K562 (cell line): ENCODE results near the gene ST6GALNAC1. TPM values are rescaled to one million over a fixed set of nuclear protein-coding genes. Genes with fewer than 3 reads are reported as not detected.

Experiments used
- BHLHE40 ChIP-seq: IDR thresholded peaks from 2 replicates; pipeline ENCODE4 v1.6.1; 2011; ENCODE audit warnings: low read length, improper control_type of control experiment
- DACH1 ChIP-seq: fragments of 450-650 bp; IDR thresholded peaks from 2 replicates; pipeline ENCODE4 v1.6.1; 2018; ENCODE audit not compliant: partially characterized antibody
- ESRRA ChIP-seq: fragments of 450-650 bp; IDR thresholded peaks from 2 replicates; pipeline ENCODE4 v1.6.1; 2014; ENCODE audit warnings: low read depth, mild to moderate bottlenecking, moderate library complexity, borderline replicate concordance
- ETV6 ChIP-seq, 3 experiments: fragments of 150-350 bp in 1 of 3; sonication (generic) in 1 of 3; formaldehyde crosslinking in 1 of 3; IDR thresholded peaks; 2 replicates each; pipeline versions ENCODE4 v1.6.1 to v1.8.0; 2014 to 2022; ENCODE audit warnings: borderline replicate concordance in 2 of 3, low read depth in 2 of 3, antibody characterized with exemption in 1 of 3, low read length in 1 of 3, mild to moderate bottlenecking in 1 of 3, missing genetic modification reagents in 1 of 3
- HNRNPUL1 ChIP-seq: fragments of 200-400 bp; formaldehyde crosslinking; IDR thresholded peaks from 2 replicates; pipeline ENCODE4 v1.6.1; 2017; ENCODE audit warnings: low read length
- RAD21 ChIP-seq, 2 experiments: fragments of 250-450 bp in 1 of 2; fragments of 450-650 bp in 1 of 2; sonication (Bioruptor Pico) in 1 of 2; formaldehyde crosslinking in 1 of 2; IDR thresholded peaks in 1 of 2; conservative IDR thresholded peaks in 1 of 2; 2 replicates each; pipeline versions ENCODE4 v1.4.0 to v1.8.0; 2020 to 2022; ENCODE audit warnings: mild to moderate bottlenecking in 2 of 2, moderate library complexity in 1 of 2
- RAD51 ChIP-seq: fragments of 450-650 bp; IDR thresholded peaks from 2 replicates; pipeline ENCODE4 v1.7.1; 2016; ENCODE audit warnings: low read depth, mild to moderate bottlenecking, borderline replicate concordance
- RHOXF2B ChIP-seq: fragments of 250-450 bp; sonication (Bioruptor Pico); conservative IDR thresholded peaks from 2 replicates; pipeline ENCODE4 v1.5.1; 2021
- SMAD3 ChIP-seq: fragments of 450-650 bp; formaldehyde crosslinking; conservative IDR thresholded peaks from 2 replicates; pipeline ENCODE4 v1.4.0; 2020; ENCODE audit warnings: mild to moderate bottlenecking
- SP1 ChIP-seq: sonication (generic); formaldehyde crosslinking; IDR thresholded peaks from 2 replicates; pipeline ENCODE4 v1.8.1; 2022; ENCODE audit warnings: mild to moderate bottlenecking, missing genetic modification reagents
- TEAD2 ChIP-seq: fragments of 450-650 bp; IDR thresholded peaks from 2 replicates; pipeline ENCODE4 v1.6.1; 2016; ENCODE audit warnings: missing genetic modification characterization, control low read depth, missing compliant biosample characterization
- ZBTB7A ChIP-seq: IDR thresholded peaks from 2 replicates; pipeline ENCODE4 v1.6.1; 2011; ENCODE audit warnings: low read depth, mild to moderate bottlenecking, low read length, moderate library complexity, borderline replicate concordance; ENCODE audit not compliant: control insufficient read depth
- ZKSCAN1 ChIP-seq: fragments of 150-350 bp; IDR thresholded peaks from 2 replicates; pipeline ENCODE4 v1.6.1; 2016; ENCODE audit warnings: low read depth, low read length
- ZNF224 ChIP-seq: sonication (generic); formaldehyde crosslinking; IDR thresholded peaks from 2 replicates; pipeline ENCODE4 v1.8.0; 2022; ENCODE audit warnings: mild to moderate bottlenecking, missing genetic modification reagents
- ZNF263 ChIP-seq: sonication (generic); formaldehyde crosslinking; IDR thresholded peaks from 2 replicates; pipeline ENCODE4 v1.8.0; 2022; ENCODE audit warnings: mild to moderate bottlenecking, missing genetic modification reagents, borderline replicate concordance
- polyA plus RNA-seq, 8 experiments: library from polyadenylated mRNA; depleted of rRNA in 4 of 8; stranded (reverse) in 5 of 8; unstranded in 3 of 8; fragments of >200 nt; fragmentation: Nextera tagmentation in 2 of 8; fragmentation: Illumina TruSeq in 1 of 8; extraction: Ambion mirVana in 2 of 8; extraction: Trizol in 1 of 8; gene quantifications; 2 replicates each; pipeline versions ENCODE4 v1.2.1 to v1.2.3, GENCODE V29; 2011 to 2014; ENCODE audit warnings: inconsistent platforms in 1 of 8, missing spikeins in 1 of 8
- total RNA-seq, 7 experiments: library from RNA; depleted of rRNA in 6 of 7; stranded (reverse); fragments of >200 nt in 6 of 7; fragmentation: Illumina TruSeq in 2 of 7; extraction: Trizol in 2 of 7; gene quantifications; 2 replicates each; pipeline versions ENCODE4 v1.2.1 to v1.2.3, GENCODE V29; 2011 to 2021; ENCODE audit warnings: low replicate concordance in 1 of 7
- TF ChIP-seq, protein P1 (sequence below): fragments of 450-650 bp; IDR thresholded peaks from 2 replicates; pipeline ENCODE4 v1.7.1; 2018; ENCODE audit warnings: mild to moderate bottlenecking, low read depth; ENCODE audit not compliant: partially characterized antibody
- TF ChIP-seq, protein P2 (sequence below), 2 experiments: fragments of 150-350 bp in 1 of 2; IDR thresholded peaks; 2 replicates each; pipeline ENCODE4 v1.6.1; 2012 to 2016; ENCODE audit warnings: low read depth in 2 of 2, low read length in 2 of 2, mild to moderate bottlenecking in 1 of 2, moderate library complexity in 1 of 2
- TF ChIP-seq, protein P3 (sequence below), 2 experiments: IDR thresholded peaks; 2 replicates each; pipeline ENCODE4 v1.6.1; 2011; ENCODE audit warnings: borderline replicate concordance in 1 of 2, control low read depth in 1 of 2, low read depth in 1 of 2, low read length in 1 of 2, mild to moderate bottlenecking in 1 of 2, mixed read lengths in 1 of 2, moderate library complexity in 1 of 2; ENCODE audit not compliant: insufficient read depth in 1 of 2, insufficient read length in 1 of 2, poor library complexity in 1 of 2, severe bottlenecking in 1 of 2; ENCODE audit errors: extremely low read depth in 1 of 2

Gene ST6GALNAC1
- total and polyA plus RNA-seq, 9 of the 15 experiments (the other 6 are each of a cell fraction or from before 2014, with no cell fraction given) = 20.6 to 68.4 (median 50.5) TPM

DNA sequence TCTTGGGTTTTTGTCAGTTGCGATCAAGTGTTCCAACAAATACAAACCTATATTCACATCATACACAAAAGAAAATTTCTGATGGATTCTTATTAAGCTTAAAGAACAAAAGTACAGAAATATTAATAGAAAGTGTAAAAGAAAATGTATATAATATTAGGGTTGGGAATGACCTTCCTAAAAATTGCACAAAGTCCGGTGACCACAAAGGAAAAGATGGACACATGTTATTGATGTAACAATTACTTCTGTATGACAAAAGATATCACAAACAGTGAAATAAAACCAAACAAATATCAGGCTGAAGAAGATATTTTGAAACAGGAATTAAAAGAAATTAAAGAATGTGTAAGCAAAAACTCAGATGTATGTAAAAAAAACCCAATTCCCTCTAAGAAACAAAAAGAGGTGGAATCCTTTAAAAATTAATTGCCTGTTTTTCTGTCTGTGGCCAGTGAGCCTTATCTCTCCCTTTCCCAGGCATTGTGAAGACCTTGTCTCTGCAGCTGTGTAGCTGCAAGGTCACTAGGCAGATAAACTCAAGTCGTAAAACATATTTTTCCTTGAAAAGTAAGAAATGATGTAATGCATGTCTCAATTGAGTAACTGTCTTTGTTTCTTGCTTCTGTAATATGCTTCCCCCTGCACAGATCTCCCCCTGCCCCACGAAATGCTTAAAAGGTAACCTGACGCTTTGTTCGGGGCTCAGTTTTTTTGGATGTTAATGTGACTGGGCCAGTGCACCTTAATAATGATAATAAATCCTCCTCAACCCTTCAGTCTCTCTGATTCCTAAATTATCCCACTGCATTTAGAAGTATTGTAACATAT lies 2.8 kb downstream of the ST6GALNAC1 start (continued):
- peak; percentile 48; the same call in 1 of the 2 replicates for TF ChIP-seq BHLHE40
- 0 out of 4 replicates have a peak, but pooled peaks of 1 of the 2 experiments have one; percentile 35 for TF ChIP-seq ETV6 (IDR thresholded peaks at IDR 0.05; ENCODE audit: borderline replicate concordance in 1 of 2, low read depth in 2 of 2, low read length in 1 of 2)
- no peak for TF ChIP-seq ETV6 (CRISPR knock-in tag; IDR thresholded peaks at IDR 0.05; ENCODE audit: borderline replicate concordance)
- TF ChIP-seq RHOXF2B = no peak
- no peak for TF ChIP-seq HNRNPUL1
- peak; percentile 58 for TF ChIP-seq SP1
- TF ChIP-seq, protein P1, sequence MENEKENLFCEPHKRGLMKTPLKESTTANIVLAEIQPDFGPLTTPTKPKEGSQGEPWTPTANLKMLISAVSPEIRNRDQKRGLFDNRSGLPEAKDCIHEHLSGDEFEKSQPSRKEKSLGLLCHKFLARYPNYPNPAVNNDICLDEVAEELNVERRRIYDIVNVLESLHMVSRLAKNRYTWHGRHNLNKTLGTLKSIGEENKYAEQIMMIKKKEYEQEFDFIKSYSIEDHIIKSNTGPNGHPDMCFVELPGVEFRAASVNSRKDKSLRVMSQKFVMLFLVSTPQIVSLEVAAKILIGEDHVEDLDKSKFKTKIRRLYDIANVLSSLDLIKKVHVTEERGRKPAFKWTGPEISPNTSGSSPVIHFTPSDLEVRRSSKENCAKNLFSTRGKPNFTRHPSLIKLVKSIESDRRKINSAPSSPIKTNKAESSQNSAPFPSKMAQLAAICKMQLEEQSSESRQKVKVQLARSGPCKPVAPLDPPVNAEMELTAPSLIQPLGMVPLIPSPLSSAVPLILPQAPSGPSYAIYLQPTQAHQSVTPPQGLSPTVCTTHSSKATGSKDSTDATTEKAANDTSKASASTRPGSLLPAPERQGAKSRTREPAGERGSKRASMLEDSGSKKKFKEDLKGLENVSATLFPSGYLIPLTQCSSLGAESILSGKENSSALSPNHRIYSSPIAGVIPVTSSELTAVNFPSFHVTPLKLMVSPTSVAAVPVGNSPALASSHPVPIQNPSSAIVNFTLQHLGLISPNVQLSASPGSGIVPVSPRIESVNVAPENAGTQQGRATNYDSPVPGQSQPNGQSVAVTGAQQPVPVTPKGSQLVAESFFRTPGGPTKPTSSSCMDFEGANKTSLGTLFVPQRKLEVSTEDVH = peak; percentile 22
- no peak for TF ChIP-seq ZBTB7A
- no peak for TF ChIP-seq ZKSCAN1
- 0 out of 4 replicates have a peak, but pooled peaks of 1 of the 2 experiments have one; percentile 11 for TF ChIP-seq RAD21 (CRISPR knock-in tag; conservative IDR thresholded peaks at IDR 0.05 in 1 of 2, IDR thresholded peaks at IDR 0.05 in 1 of 2)
- TF ChIP-seq, protein P2, sequence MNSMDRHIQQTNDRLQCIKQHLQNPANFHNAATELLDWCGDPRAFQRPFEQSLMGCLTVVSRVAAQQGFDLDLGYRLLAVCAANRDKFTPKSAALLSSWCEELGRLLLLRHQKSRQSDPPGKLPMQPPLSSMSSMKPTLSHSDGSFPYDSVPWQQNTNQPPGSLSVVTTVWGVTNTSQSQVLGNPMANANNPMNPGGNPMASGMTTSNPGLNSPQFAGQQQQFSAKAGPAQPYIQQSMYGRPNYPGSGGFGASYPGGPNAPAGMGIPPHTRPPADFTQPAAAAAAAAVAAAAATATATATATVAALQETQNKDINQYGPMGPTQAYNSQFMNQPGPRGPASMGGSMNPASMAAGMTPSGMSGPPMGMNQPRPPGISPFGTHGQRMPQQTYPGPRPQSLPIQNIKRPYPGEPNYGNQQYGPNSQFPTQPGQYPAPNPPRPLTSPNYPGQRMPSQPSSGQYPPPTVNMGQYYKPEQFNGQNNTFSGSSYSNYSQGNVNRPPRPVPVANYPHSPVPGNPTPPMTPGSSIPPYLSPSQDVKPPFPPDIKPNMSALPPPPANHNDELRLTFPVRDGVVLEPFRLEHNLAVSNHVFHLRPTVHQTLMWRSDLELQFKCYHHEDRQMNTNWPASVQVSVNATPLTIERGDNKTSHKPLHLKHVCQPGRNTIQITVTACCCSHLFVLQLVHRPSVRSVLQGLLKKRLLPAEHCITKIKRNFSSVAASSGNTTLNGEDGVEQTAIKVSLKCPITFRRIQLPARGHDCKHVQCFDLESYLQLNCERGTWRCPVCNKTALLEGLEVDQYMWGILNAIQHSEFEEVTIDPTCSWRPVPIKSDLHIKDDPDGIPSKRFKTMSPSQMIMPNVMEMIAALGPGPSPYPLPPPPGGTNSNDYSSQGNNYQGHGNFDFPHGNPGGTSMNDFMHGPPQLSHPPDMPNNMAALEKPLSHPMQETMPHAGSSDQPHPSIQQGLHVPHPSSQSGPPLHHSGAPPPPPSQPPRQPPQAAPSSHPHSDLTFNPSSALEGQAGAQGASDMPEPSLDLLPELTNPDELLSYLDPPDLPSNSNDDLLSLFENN (IDR thresholded peaks at IDR 0.05; ENCODE audit: low read depth in 2 of 2, low read length in 2 of 2) = peak in 1 of 2 experiments; percentile 89; a peak in 2 of 4 replicates
- no peak for TF ChIP-seq ZNF224 (CRISPR knock-in tag)
- TF ChIP-seq ESRRA = peak; percentile 99
- TF ChIP-seq DACH1 = peak; percentile 90
- no peak for TF ChIP-seq TEAD2 (tag)
- TF ChIP-seq RAD51 = peak; percentile 6; the same call in 1 of the 2 replicates
- TF ChIP-seq, protein P3, sequence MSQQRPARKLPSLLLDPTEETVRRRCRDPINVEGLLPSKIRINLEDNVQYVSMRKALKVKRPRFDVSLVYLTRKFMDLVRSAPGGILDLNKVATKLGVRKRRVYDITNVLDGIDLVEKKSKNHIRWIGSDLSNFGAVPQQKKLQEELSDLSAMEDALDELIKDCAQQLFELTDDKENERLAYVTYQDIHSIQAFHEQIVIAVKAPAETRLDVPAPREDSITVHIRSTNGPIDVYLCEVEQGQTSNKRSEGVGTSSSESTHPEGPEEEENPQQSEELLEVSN (IDR thresholded peaks at IDR 0.05; ENCODE audit: borderline replicate concordance in 1 of 2, extremely low read depth in 1 of 2, insufficient read depth in 1 of 2, insufficient read length in 1 of 2, low read depth in 1 of 2, low read length in 1 of 2, poor library complexity in 1 of 2, severe bottlenecking in 1 of 2) = no peak
- no peak for TF ChIP-seq SMAD3
- no peak for TF ChIP-seq ZNF263 (CRISPR knock-in tag)
